Natural killer cell (primary cell): Measurements from ENCODE around the gene C10orf67. TPM values are rescaled to one million over a fixed set of nuclear protein-coding genes. Genes with fewer than 3 reads are reported as not detected.

Experiments used
- ATAC-seq, 3 donors: fragments of 150-1000 bp in 2 of 3; fragments of 200-7000 bp in 1 of 3; cut with Tn5 transposase; 1 replicate in 1 of 3; 2 replicates in 2 of 3; pipeline ENCODE4 v1.10.0; 2021; ENCODE audit warnings: mild to moderate bottlenecking in 2 of 3, moderate library complexity in 2 of 3
- DNase-seq, 2 donors: peaks; one replicate each; pipeline versions ENCODE4 v3.0.0 to v3.0.0-alpha.2; 2013 to 2021; ENCODE audit warnings: mixed read lengths in 1 of 2
- H3K27ac ChIP-seq: one replicate; pipeline ENCODE4 v1.5.1; 2013; ENCODE audit warnings: mild to moderate bottlenecking, low read length
- H3K27me3 ChIP-seq: one replicate; pipeline ENCODE4 v1.6.1; 2013; ENCODE audit warnings: low read length; ENCODE audit not compliant: control insufficient read depth, insufficient read depth
- H3K36me3 ChIP-seq: one replicate; pipeline ENCODE4 v1.6.1; 2013; ENCODE audit warnings: low read length; ENCODE audit not compliant: control insufficient read depth, insufficient read depth
- H3K4me1 ChIP-seq: one replicate; pipeline ENCODE4 v1.6.1; 2013; ENCODE audit warnings: low read length; ENCODE audit not compliant: control insufficient read depth, insufficient read depth
- H3K4me3 ChIP-seq: one replicate; pipeline ENCODE4 v1.5.1; 2013; ENCODE audit warnings: low read length
- H3K9me3 ChIP-seq: one replicate; pipeline ENCODE4 v1.6.1; 2013; ENCODE audit warnings: low read length; ENCODE audit not compliant: control insufficient read depth, insufficient read depth
- H3K27ac Mint-ChIP-seq, 2 donors: one replicate each; pipeline ENCODE4 v1.8.0; 2022; ENCODE audit warnings: mild to moderate bottlenecking in 2 of 2, mixed read lengths in 2 of 2, moderate library complexity in 1 of 2
- H3K27me3 Mint-ChIP-seq, 2 donors: one replicate each; pipeline ENCODE4 v1.8.0; 2022; ENCODE audit warnings: low read depth in 2 of 2, mixed read lengths in 2 of 2
- H3K36me3 Mint-ChIP-seq: one replicate; pipeline ENCODE4 v1.8.0; 2022; ENCODE audit warnings: mixed read lengths
- H3K4me1 Mint-ChIP-seq, 2 donors: one replicate each; pipeline ENCODE4 v1.8.0; 2022; ENCODE audit warnings: mixed read lengths in 2 of 2
- H3K4me3 Mint-ChIP-seq: one replicate; pipeline ENCODE4 v1.8.0; 2022; ENCODE audit warnings: mild to moderate bottlenecking, moderate library complexity, mixed read lengths
- H3K9me3 Mint-ChIP-seq, 2 donors: one replicate each; pipeline ENCODE4 v1.8.0; 2022; ENCODE audit warnings: mixed read lengths in 2 of 2
- CTCF ChIP-seq: fragments of 200-600 bp; IDR thresholded peaks from one replicate; pipeline ENCODE4 v1.8.0; 2022; ENCODE audit warnings: antibody characterized with exemption
- WGBS: methylation state at CpG from one replicate; pipeline ENCODE4 v1.1.7; 2013; ENCODE audit warnings: missing lambda C conversion rate; ENCODE audit not compliant: insufficient coverage; 5-methylcytosine and 5-hydroxymethylcytosine counted together
- intact Hi-C: fragments of 100-400 bp; cut with micrococcal nuclease; formaldehyde crosslinking; loops from one replicate; pipeline ENCODE4 v1.14.2; 2022
- total RNA-seq, 4 donors: library from RNA; stranded (reverse); fragments of 120-200 nt in 1 of 4; gene quantifications; one replicate each; pipeline versions ENCODE4 v1.2.3 to v1.2.4, GENCODE V29; 2013 to 2022

Gene C10orf67
- total RNA-seq, 3 donors from 2014 or later (not counting 1 experiment from before 2014, with no cell fraction given) = not detected

GRCh38 chr10:23338155-23338828 is 6.3 kb downstream of the C10orf67 start:
- DNase-seq = no peak
- WGBS = 78% methylated on average over 11 of the region's 11 CpGs
- Mint-ChIP-seq H3K9me3 (peaks cover 0 to 2% of the 10 kb centered on the region in 2 donors), H3K4me3 (no peak overlapping the region), H3K27me3 (peaks cover 8 to 18% of the 10 kb centered on the region in 2 donors), H3K36me3 (no peaks in the 10 kb centered on the region), H3K4me1 (no peaks in the 10 kb centered on the region), H3K27ac (no peak overlapping the region)
- no peak overlapping the region for H3K4me3 ChIP-seq
- intact Hi-C loops = no loop called here
- H3K36me3 ChIP-seq = no peaks in the 10 kb centered on the region
- ATAC-seq = no peak
- no peak for TF ChIP-seq CTCF
- H3K27me3 ChIP-seq = peaks cover 3% of the 10 kb centered on the region
- H3K9me3 ChIP-seq = no peaks in the 10 kb centered on the region
- no peak overlapping the region for H3K27ac ChIP-seq
- H3K4me1 ChIP-seq = no peaks in the 10 kb centered on the region

- no peaks in the 10 kb centered on the region for H3K9me3 ChIP-seq
- no peaks in the 10 kb centered on the region for H3K36me3 ChIP-seq
- ATAC-seq (no peak), DNase-seq (no peak)
- no peak overlapping the region for H3K4me3 ChIP-seq
- no peak overlapping the region for H3K27ac ChIP-seq
- 65% methylated on average over 1 of the region's 1 CpG for WGBS
- Mint-ChIP-seq H3K9me3 (peaks cover 0 to 2% of the 10 kb centered on the region in 2 donors), H3K27ac (no peak overlapping the region), H3K4me3 (no peak overlapping the region), H3K27me3 (peaks cover 5 to 11% of the 10 kb centered on the region in 2 donors), H3K36me3 (no peaks in the 10 kb centered on the region), H3K4me1 (no peaks in the 10 kb centered on the region)
- peaks cover 2% of the 10 kb centered on the region for H3K27me3 ChIP-seq
- H3K4me1 ChIP-seq = no peaks in the 10 kb centered on the region
- no peak for TF ChIP-seq CTCF
- intact Hi-C loops = no loop called here
Measured at GRCh38 chr10:23337616-23338015, 7.0 kb downstream of the C10orf67 start.

GRCh38 chr10:23331567-23332301 is 12.9 kb downstream of the C10orf67 start:
- no peaks in the 10 kb centered on the region for H3K27me3 ChIP-seq
- H3K4me3 ChIP-seq = no peak overlapping the region
- intact Hi-C loops = no loop called here
- H3K27ac ChIP-seq = no peak overlapping the region
- WGBS = 91% methylated on average over 6 of the region's 8 CpGs
- H3K4me1 ChIP-seq = no peaks in the 10 kb centered on the region
- no peaks in the 10 kb centered on the region for H3K9me3 ChIP-seq
- H3K36me3 ChIP-seq = no peaks in the 10 kb centered on the region
- H3K9me3 Mint-ChIP-seq = peaks cover 0 to 2% of the 10 kb centered on the region in 2 donors
- H3K27ac Mint-ChIP-seq = no peak overlapping the region
- DNase-seq (no peak), ATAC-seq (no peak)
- no peak for TF ChIP-seq CTCF
- peaks cover 0 to 2% of the 10 kb centered on the region in 2 donors for H3K27me3 Mint-ChIP-seq
- H3K4me1 Mint-ChIP-seq = no peaks in the 10 kb centered on the region
- H3K36me3 Mint-ChIP-seq = no peaks in the 10 kb centered on the region
- no peak overlapping the region for H3K4me3 Mint-ChIP-seq
